ENCODE results near the gene DYNAP.
A peak's percentile ranks its signal among the peaks of the same experiment; 100 is the strongest.

The DYNAP gene

GRCh38 chr18:54636217-54636616, 45.2 kb downstream of the DYNAP start:
- H3K4me2 ChIP-seq (ENCODE audit: low read length): no peak overlapping the region
- H3K18ac ChIP-seq (ENCODE audit: low read length): no peak overlapping the region
- H3K27ac ChIP-seq (ENCODE audit: low read depth, low read length): no peak overlapping the region
- H2AK5ac ChIP-seq (ENCODE audit: low read length): no peak overlapping the region
- no peak overlapping the region for H2BK120ac ChIP-seq (ENCODE audit: low read depth, low read length)
- H3K56ac ChIP-seq (ENCODE audit: low read length): no peak overlapping the region
- H3K79me2 ChIP-seq (ENCODE audit: control insufficient read depth, insufficient read depth, low read length): no peaks in the 10 kb centered on the region
- no peak overlapping the region for H2BK15ac ChIP-seq (replicated peaks; ENCODE audit: low read depth)
- no CpG with 5 or more reads among the region's 4 CpGs for WGBS (ENCODE audit: extremely low coverage, insufficient coverage, low lambda C conversion rate)
- no peak overlapping the region for H3K4ac ChIP-seq (ENCODE audit: low read depth, low read length)
- H3K4me3 ChIP-seq (ENCODE audit: low read length): no peak overlapping the region
- no peak overlapping the region for H2BK5ac ChIP-seq (ENCODE audit: low read length)
- H3K27me3 ChIP-seq (ENCODE audit: insufficient read depth, low read length, poor library complexity): no peaks in the 10 kb centered on the region
- H3K79me1 ChIP-seq (ENCODE audit: low read length): no peaks in the 10 kb centered on the region
- no peak overlapping the region for H4K5ac ChIP-seq (ENCODE audit: low read length)
- no peak overlapping the region for H3K23ac ChIP-seq (ENCODE audit: low read length)
- no peak overlapping the region for H3K9ac ChIP-seq (ENCODE audit: low read length)
- H4K8ac ChIP-seq (ENCODE audit: low read depth, low read length): no peak overlapping the region
- DNase-seq: no peak
- no peaks in the 10 kb centered on the region for H3K36me3 ChIP-seq (ENCODE audit: control insufficient read depth, insufficient read depth, low read length)
- H3K4me1 ChIP-seq (ENCODE audit: control insufficient read depth, low read depth, low read length): no peaks in the 10 kb centered on the region

- Histone ChIP-seq H3K4ac (ENCODE audit: low read depth, low read length) (no peak overlapping the region), H4K5ac (ENCODE audit: low read length) (no peak overlapping the region), H3K4me3 (ENCODE audit: low read length) (no peak overlapping the region), H2BK15ac (replicated peaks; ENCODE audit: low read depth) (no peak overlapping the region), H3K23ac (ENCODE audit: low read length) (no peak overlapping the region), H3K79me1 (ENCODE audit: low read length) (no peaks in the 10 kb centered on the region), H2BK5ac (ENCODE audit: low read length) (no peak overlapping the region), H3K27ac (ENCODE audit: low read depth, low read length) (no peak overlapping the region), H3K79me2 (ENCODE audit: control insufficient read depth, insufficient read depth, low read length) (no peaks in the 10 kb centered on the region), H3K27me3 (ENCODE audit: insufficient read depth, low read length, poor library complexity) (no peaks in the 10 kb centered on the region), H3K56ac (ENCODE audit: low read length) (no peak overlapping the region), H3K18ac (ENCODE audit: low read length) (no peak overlapping the region), H4K8ac (ENCODE audit: low read depth, low read length) (no peak overlapping the region), H3K9ac (ENCODE audit: low read length) (no peak overlapping the region), H2AK5ac (ENCODE audit: low read length) (no peak overlapping the region), H3K36me3 (ENCODE audit: control insufficient read depth, insufficient read depth, low read length) (no peaks in the 10 kb centered on the region), H2BK120ac (ENCODE audit: low read depth, low read length) (no peak overlapping the region), H3K4me2 (ENCODE audit: low read length) (no peak overlapping the region), H3K4me1 (ENCODE audit: control insufficient read depth, low read depth, low read length) (no peaks in the 10 kb centered on the region)
- no peak for DNase-seq
- WGBS (ENCODE audit: extremely low coverage, insufficient coverage, low lambda C conversion rate): no CpG with 5 or more reads among the region's 1 CpG
Observed at GRCh38 chr18:54641734-54642133, 50.7 kb downstream of the DYNAP start.

- Histone ChIP-seq H3K4me2 (ENCODE audit: low read length) (no peak overlapping the region), H2BK15ac (replicated peaks; ENCODE audit: low read depth) (no peak overlapping the region), H3K27me3 (ENCODE audit: insufficient read depth, low read length, poor library complexity) (no peaks in the 10 kb centered on the region), H4K8ac (ENCODE audit: low read depth, low read length) (no peak overlapping the region), H2BK120ac (ENCODE audit: low read depth, low read length) (no peak overlapping the region), H3K56ac (ENCODE audit: low read length) (no peak overlapping the region), H3K27ac (ENCODE audit: low read depth, low read length) (no peak overlapping the region), H3K79me2 (ENCODE audit: control insufficient read depth, insufficient read depth, low read length) (no peaks in the 10 kb centered on the region), H3K79me1 (ENCODE audit: low read length) (no peaks in the 10 kb centered on the region), H3K4me1 (ENCODE audit: control insufficient read depth, low read depth, low read length) (no peaks in the 10 kb centered on the region), H2AK5ac (ENCODE audit: low read length) (no peak overlapping the region), H3K36me3 (ENCODE audit: control insufficient read depth, insufficient read depth, low read length) (no peaks in the 10 kb centered on the region), H3K9ac (ENCODE audit: low read length) (no peak overlapping the region), H3K4me3 (ENCODE audit: low read length) (no peak overlapping the region), H2BK5ac (ENCODE audit: low read length) (no peak overlapping the region), H4K5ac (ENCODE audit: low read length) (no peak overlapping the region), H3K4ac (ENCODE audit: low read depth, low read length) (no peak overlapping the region), H3K18ac (ENCODE audit: low read length) (no peak overlapping the region), H3K23ac (ENCODE audit: low read length) (no peak overlapping the region)
- DNase-seq: peak; percentile 67
- no CpG with 5 or more reads among the region's 2 CpGs for WGBS (ENCODE audit: extremely low coverage, insufficient coverage, low lambda C conversion rate)
Observed at GRCh38 chr18:54647176-54647575, 56.1 kb downstream of the DYNAP start.
